GM13976 (cell line): Measurements from ENCODE around the gene CMIP.

Experiments
- DNase-seq: peaks from one replicate; pipeline ENCODE4 v3.0.0; 2012; ENCODE audit warnings: low spot score
- CTCF ChIP-seq: IDR thresholded peaks from 2 replicates; pipeline ENCODE4 v1.5.1; 2012; ENCODE audit warnings: borderline replicate concordance, mild to moderate bottlenecking; ENCODE audit not compliant: insufficient read depth; ENCODE audit errors: extremely low read depth, missing control alignments, control extremely low read depth
- in situ Hi-C: fragments of 300-500 bp; cut with MboI; formaldehyde crosslinking; loops from one replicate; pipeline ENCODE4 v1.12.0; 2022; ENCODE audit warnings: low sequenced_read_pairs, mixed read lengths, inconsistent platforms; ENCODE audit not compliant: unreplicated experiment

The CMIP gene

GRCh38 chr16:81470796-81471636 is 26.4 kb downstream of the CMIP start:
- in situ Hi-C loops: no loop called here
- no peak for DNase-seq
- TF ChIP-seq CTCF: no peak

GRCh38 chr16:81471882-81472281 is 27.3 kb downstream of the CMIP start:
- in situ Hi-C loops: no loop called here
- TF ChIP-seq CTCF: no peak
- no peak for DNase-seq

- in situ Hi-C loops: no loop called here
- no peak for TF ChIP-seq CTCF
- no peak for DNase-seq
Observed at GRCh38 chr16:81472391-81472790, 27.8 kb downstream of the CMIP start.

GRCh38 chr16:81473066-81473488 is 28.5 kb downstream of the CMIP start:
- in situ Hi-C loops: no loop called here
- TF ChIP-seq CTCF: no peak
- DNase-seq: no peak

GRCh38 chr16:81473558-81473957 is 28.9 kb downstream of the CMIP start:
- no peak for TF ChIP-seq CTCF
- no peak for DNase-seq
- in situ Hi-C loops: no loop called here

- no peak for TF ChIP-seq CTCF
- in situ Hi-C loops: no loop called here
Observed at GRCh38 chr16:81473969-81474959, 29.7 kb downstream of the CMIP start.

More at GRCh38 chr16:81473969-81474959, 29.7 kb downstream of the CMIP start:
- no peak for DNase-seq
